Measurements from ENCODE around the gene ASTN1.

ASTN1 gene

GRCh38 chr1:176869577-176869976, 294.9 kb downstream of the ASTN1 start:
- no peak for FAIRE-seq

- no peak for FAIRE-seq
Measured at GRCh38 chr1:176866011-176866714, 298.3 kb downstream of the ASTN1 start.

DNA sequence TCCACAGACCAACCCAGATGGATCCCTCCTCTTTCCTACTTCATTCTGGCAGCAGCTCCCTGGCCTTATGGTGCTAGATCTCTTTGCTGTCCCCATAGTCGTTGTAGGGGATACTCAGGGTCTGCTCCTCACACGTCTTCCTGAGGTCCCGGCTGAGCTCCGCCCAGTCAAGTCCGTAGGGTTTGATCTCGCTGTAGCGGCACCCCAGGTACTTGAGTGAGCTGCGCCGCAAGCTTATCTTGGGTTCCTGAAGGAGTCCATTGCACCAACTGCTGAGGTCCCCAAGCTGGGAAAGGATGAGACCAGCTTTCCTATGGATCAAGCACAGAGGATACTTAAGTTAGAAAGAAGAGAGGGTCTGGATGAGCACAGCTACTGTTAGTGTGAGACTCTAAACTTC, 300.3 kb downstream of the ASTN1 start:
- FAIRE-seq, result no peak

DNA sequence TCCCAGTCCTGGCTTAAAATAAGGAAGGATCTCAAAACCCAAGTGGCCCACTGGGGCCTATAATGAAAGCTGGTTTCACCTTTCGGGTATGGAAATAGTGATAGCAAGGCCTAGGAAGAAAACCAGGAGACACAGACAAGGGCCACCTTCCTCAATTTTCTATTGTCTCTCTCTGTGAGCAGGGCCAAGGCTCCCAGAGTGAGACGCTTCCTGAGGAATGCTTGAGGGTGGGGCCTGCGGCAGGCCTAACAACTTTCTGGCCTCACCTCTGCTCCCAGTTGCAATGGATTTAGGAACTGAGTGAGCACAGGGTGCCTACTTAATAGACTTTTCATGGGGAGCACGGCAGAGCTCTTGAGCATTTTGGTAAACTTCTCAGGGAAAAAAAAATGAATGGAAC, 300.9 kb downstream of the ASTN1 start:
- FAIRE-seq, result no peak

DNA sequence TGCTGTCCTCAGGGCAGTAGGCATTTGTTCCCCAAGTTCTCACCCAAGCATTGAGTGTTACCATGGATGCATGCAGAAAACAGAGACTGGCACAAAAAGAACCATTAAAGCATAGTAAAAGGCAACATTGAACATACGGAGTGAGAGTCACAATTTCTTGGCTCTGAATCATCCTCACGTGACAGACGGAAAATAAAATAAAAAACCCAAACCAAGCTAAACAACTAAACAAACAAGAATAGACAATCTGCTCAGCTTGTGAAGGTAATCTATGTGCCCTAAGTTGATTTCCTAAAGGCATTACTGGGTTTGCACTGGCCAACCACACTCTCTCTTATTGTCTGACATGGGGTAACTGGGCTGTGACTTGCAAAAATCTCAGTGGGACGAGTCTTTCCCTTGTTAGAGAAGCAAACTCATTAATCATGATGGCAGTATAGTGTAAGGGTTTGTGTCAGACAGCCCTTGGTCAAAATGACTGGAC, 306.0 kb downstream of the ASTN1 start:
- no peak for FAIRE-seq

DNA sequence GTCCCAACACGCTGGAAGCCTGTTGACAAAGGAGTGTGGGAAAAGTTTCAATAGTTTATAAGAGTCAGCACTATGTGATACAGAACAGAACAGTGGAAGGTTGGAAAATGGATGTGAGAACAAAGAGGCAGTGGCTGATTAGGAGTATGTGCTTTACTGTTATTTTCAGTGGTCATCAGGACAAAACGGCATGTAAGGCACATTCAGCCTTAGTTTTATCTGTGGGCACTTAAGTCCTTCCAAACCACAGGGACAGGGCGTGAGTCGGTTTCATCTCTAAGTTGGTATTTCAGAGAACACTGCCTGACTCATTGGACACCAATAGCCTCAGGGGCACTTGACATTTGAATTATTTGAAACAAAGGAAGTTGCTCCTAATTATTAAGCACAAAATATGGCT, 306.9 kb downstream of the ASTN1 start:
- no peak for FAIRE-seq

GRCh38 chr1:176854758-176855745, 309.5 kb downstream of the ASTN1 start:
- no peak for FAIRE-seq

- FAIRE-seq, result no peak
Measured at GRCh38 chr1:176854121-176854520, 310.4 kb downstream of the ASTN1 start.

DNA sequence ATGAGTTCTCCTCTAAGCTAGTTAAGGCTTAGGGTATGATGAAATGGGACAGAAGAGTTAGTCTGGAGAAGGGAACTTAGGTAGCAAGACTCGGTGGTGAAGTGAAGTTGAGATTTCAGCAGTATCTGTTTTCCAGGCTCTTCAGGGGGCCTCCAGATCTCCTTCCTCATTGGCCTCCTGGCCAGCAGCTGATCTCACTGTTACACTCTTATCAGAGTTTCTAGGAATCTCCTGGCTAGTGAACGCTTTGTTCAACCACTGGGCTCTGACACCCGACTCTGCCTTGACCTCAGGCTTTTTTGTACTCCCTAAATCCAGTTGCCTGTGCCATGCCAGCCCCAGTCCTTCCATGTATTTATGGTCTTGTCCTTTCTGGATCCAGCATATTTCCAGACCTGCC, 311.0 kb downstream of the ASTN1 start:
- no peak for FAIRE-seq

- FAIRE-seq, result no peak
Measured at GRCh38 chr1:176852124-176852523, 312.4 kb downstream of the ASTN1 start.

DNA sequence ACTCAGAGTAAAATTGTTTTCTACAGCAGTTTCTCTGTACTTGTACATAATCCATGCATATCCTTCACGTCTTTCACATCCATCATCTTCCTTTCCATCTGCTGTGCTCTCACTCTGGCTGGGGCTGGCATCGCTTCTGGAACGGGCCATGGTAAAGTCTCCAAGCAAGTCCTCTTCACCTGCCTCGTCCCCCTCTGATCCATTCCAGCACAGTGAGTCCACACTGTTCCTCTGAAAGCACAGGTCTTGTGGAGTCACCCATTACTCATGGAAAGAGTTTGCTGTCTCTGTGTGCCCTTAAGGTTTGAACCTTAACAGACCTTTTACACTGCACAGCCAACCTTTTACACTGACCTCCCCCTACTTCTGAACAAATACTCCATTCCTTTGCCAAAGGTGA, 313.6 kb downstream of the ASTN1 start:
- no peak for FAIRE-seq

- no peak for FAIRE-seq
Measured at GRCh38 chr1:176849281-176849680, 315.2 kb downstream of the ASTN1 start.

DNA sequence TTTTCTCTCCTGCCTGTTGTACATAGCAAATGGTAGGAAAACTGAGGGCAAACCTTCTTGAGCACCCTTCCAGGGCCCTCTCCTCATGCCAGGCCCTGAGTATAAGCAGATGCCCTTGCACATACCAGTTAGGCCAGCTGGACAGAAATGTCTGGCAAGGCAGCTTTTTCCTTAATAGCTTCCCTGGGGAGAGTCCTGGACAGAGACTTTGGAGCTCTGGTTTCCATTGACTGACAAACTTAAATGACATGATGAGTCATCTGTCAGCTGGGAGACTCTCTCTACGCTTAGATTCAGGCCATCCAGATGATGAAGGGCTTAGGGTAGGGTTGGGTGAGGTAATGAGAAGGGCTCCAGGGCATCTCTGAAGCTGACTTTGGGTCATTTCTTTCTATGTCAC, 317.5 kb downstream of the ASTN1 start:
- no peak for FAIRE-seq

DNA sequence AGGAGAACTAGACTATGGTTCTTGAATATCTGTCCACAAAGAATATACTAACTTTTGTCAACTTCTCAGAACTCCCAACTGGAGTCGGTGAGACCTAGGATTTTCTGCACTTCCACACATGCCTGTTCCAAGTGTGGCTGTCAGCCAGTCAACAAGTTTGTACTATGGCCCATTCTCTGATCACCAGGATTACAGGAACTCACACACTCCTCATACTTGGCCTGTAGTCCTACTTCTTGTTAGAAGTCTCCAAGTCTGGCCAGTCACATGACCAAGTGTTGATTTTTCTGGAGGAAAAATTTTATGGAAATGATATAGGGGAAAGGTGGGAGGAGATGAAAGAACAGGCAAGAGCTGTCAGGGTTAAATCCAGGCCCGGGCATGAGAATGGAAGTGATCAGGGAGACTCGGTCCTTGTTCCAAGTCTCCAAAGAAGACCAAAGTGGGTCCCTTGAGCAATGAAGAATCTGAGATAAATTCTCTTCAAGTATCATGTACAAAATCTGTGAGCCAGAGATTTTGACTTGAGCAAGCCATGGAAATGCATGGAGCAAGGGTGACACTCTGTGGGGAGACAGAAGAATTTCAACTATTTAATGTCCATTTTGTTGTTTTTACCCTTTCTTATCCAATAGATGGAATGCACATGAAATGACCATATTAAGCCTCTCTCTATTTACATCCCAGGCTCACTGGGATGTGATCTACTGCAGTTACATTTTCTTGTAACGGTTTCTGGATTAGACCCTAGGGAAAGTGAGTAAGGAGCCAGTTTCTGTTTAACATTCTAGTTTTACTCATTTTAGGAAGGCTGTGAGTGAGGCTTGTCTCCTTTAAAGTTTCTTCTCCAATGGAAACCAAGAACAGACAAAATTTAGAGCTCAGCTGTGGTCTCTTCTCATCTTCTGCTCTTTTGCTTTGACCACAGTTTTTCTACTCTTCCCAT, 320.9 kb downstream of the ASTN1 start:
- no peak for FAIRE-seq

GRCh38 chr1:176841238-176841637, 323.3 kb downstream of the ASTN1 start:
- no peak for FAIRE-seq

- no peak for FAIRE-seq
Measured at GRCh38 chr1:176839216-176839615, 325.3 kb downstream of the ASTN1 start.

DNA sequence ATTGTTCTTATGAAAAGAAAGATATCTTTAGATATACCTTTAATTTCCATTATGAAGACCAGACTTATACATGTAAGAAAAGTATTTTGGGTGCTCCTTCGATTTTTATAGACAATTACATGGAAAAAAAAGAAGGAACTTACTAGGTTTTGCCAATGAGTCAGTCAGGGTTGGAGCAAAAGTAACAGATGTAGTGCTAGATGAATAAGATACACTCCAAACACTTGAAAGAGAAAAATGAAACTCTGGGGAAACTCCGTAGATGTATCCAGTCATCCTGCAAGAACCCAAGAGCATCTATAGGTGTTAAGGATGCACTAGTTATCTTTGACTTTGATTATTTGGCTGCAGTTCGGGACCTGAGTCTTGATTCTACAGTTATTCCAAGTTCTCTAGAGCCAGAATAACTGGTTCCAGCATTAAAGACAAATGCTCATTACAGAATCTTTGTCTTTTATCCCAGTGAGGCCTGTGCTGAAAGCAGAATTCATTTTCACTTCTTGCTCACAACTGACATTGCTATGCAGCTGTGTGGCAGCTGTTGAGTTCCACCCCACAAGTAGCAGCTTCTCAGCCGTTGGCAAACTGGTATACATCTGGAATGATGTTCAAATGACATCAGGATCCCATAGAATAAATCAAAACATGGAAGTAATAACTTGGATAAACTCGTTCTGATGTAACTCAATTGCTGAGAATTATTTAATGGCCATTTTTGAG, 326.1 kb downstream of the ASTN1 start:
- no peak for FAIRE-seq

DNA sequence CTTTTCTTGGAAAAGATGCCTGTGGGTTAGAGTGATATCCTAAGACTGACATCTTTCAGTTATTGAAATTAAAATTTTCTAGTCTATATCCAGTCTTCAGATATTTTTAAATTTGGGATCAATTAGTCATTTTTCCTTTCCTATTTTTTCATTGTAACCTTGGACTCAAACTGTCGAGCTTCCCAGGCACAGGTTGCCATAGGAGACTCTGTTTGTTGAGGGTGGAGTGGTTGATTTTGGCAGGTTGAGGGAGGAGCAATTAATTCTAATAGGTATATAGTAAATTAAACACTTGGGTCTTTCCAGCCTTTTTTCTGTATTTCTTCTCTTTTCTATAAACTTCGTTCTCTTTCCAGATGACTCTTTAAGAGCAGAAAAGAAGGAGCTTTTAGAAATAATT, 326.8 kb downstream of the ASTN1 start:
- no peak for FAIRE-seq

- no peak for FAIRE-seq
Measured at GRCh38 chr1:176831150-176831549, 333.4 kb downstream of the ASTN1 start.

DNA sequence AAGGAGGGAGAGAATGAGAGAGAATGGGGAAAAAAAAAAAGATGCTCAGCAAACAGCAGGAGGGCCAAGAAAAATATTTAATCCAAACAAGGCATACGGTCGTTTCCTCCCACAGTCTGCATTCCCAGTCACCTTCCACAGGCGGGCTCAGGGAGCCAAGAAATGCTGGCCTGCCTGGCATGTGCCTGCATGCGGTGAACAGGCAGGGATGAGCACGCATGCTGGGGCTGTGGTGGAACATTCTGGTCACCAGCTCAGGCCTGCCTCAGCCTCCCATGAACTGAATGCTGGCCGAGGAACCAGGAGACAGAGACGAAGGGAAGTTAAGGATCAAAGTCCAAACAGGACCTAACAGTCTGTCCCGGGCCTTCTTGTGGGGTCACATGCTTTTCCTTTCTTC, 335.3 kb downstream of the ASTN1 start:
- no peak for FAIRE-seq

GRCh38 chr1:176826265-176826664, 338.2 kb downstream of the ASTN1 start:
- FAIRE-seq, result no peak
